HCT116 (cell line): ENCODE results near the gene GNG7. TPM values are rescaled to one million over a fixed set of nuclear protein-coding genes. Genes with fewer than 3 reads are reported as not detected.

Experiments
- ATAC-seq: fragments of 200-7000 bp; cut with Tn5 transposase; 2 replicates; pipeline ENCODE4 v1.9.1; 2020; ENCODE audit warnings: mild to moderate bottlenecking, moderate library complexity
- BruUV-seq: library from RNA; stranded (reverse); fragments of 400-500 nt; replicated peaks from 2 replicates; lab custom pipeline; 2021; lab: Mats Ljungman, UMichigan
- CTCF ChIA-PET: fragments of 300-600 bp; sonication (Branson Sonifier 250); formaldehyde crosslinking; loops from one replicate; lab custom pipeline; 2021; ENCODE audit warnings: antibody characterized with exemption; lab: Charles Lee
- POLR2A ChIA-PET: fragments of 300-600, 350-600 bp; sonication (Branson Sonifier 250); formaldehyde crosslinking; loops from one replicate; lab custom pipeline; 2021; ENCODE audit warnings: antibody characterized with exemption; lab: Charles Lee
- RAD21 ChIA-PET, 2 experiments: fragments of 300-600 bp; sonication (Branson Sonifier 250); formaldehyde crosslinking; loops; one replicate each; lab custom pipeline; 2023; ENCODE audit warnings: low total read pairs in 2 of 2; ENCODE audit not compliant: uncharacterized antibody in 2 of 2, unreplicated experiment in 2 of 2, low non-redundant PET in 1 of 2; lab: Charles Lee
- DNase-seq: peaks from one replicate; pipeline ENCODE4 v3.0.0-alpha.2; 2010; ENCODE audit warnings: low read depth, low spot score
- H2AFZ ChIP-seq: fragments of 200-600 bp; shearing (Covaris generic), sonication (generic); 2 replicates; pipeline ENCODE4 v1.6.1; 2017; ENCODE audit warnings: low read depth, mixed run types, mixed read lengths, antibody characterized with exemption, low read length; ENCODE audit not compliant: poor library complexity, severe bottlenecking
- H3K27ac ChIP-seq: 2 replicates; pipeline ENCODE4 v1.5.1; 2012; ENCODE audit warnings: low read depth, low read length
- H3K27me3 ChIP-seq: fragments of 200-600 bp; sonication (generic); 2 replicates; pipeline ENCODE4 v1.6.1; 2016; ENCODE audit warnings: mixed run types, low read length, mixed read lengths; ENCODE audit not compliant: insufficient read depth
- H3K36me3 ChIP-seq, 2 experiments: fragments of 200-500 bp in 1 of 2; fragments of 200-600 bp in 1 of 2; sonication (Bioruptor generic) in 1 of 2; sonication (generic) in 1 of 2; 2 replicates each; pipeline versions ENCODE4 v1.5.1 to v1.6.1; 2014 to 2016; ENCODE audit warnings: low read length in 2 of 2, inconsistent platforms in 1 of 2, mixed read lengths in 1 of 2, mixed run types in 1 of 2; ENCODE audit not compliant: insufficient read depth in 2 of 2, control insufficient read depth in 1 of 2
- H3K4me1 ChIP-seq, 2 experiments: fragments of 200-600 bp in 1 of 2; sonication (generic) in 1 of 2; 2 replicates each; pipeline versions ENCODE4 v1.5.1 to v1.6.1; 2012 to 2017; ENCODE audit warnings: low read length in 2 of 2, inconsistent platforms in 1 of 2, mild to moderate bottlenecking in 1 of 2, mixed read lengths in 1 of 2, mixed run types in 1 of 2, moderate library complexity in 1 of 2; ENCODE audit not compliant: insufficient read depth in 2 of 2, control insufficient read depth in 1 of 2
- H3K4me2 ChIP-seq: fragments of 200-600 bp; sonication (generic); 2 replicates; pipeline ENCODE4 v1.6.1; 2017; ENCODE audit warnings: mixed run types, low read length, mixed read lengths
- H3K4me3 ChIP-seq, 2 experiments: fragments of 200-600 bp in 1 of 2; sonication (generic) in 1 of 2; replicated peaks in 1 of 2; 2 replicates each; pipeline ENCODE4 v1.5.1; 2011 to 2016; ENCODE audit warnings: low read length in 2 of 2, control low read depth in 1 of 2, low read depth in 1 of 2, mild to moderate bottlenecking in 1 of 2, mixed read lengths in 1 of 2, mixed run types in 1 of 2
- H3K79me2 ChIP-seq: fragments of 200-600 bp; sonication (generic); 2 replicates; pipeline ENCODE4 v1.6.1; 2017; ENCODE audit warnings: mild to moderate bottlenecking, mixed run types, low read length, moderate library complexity, mixed read lengths; ENCODE audit not compliant: insufficient read depth
- H3K9ac ChIP-seq: fragments of 200-600 bp; sonication (generic); 2 replicates; pipeline ENCODE4 v1.6.1; 2016; ENCODE audit warnings: low read length, mixed read lengths
- H3K9me2 ChIP-seq: fragments of 200-600 bp; sonication (generic), shearing (Covaris generic); 2 replicates; pipeline ENCODE4 v1.6.1; 2017; ENCODE audit warnings: mixed run types, mild to moderate bottlenecking, moderate library complexity; ENCODE audit not compliant: insufficient read depth
- H3K9me3 ChIP-seq, 2 experiments: fragments of 200-500 bp in 1 of 2; fragments of 200-600 bp in 1 of 2; sonication (Bioruptor generic) in 1 of 2; sonication (generic) in 1 of 2; 2 replicates each; pipeline ENCODE4 v1.6.1; 2014 to 2017; ENCODE audit warnings: low read length in 2 of 2, mixed read lengths in 2 of 2, inconsistent platforms in 1 of 2, low read depth in 1 of 2, mild to moderate bottlenecking in 1 of 2, mixed run types in 1 of 2, moderate library complexity in 1 of 2; ENCODE audit not compliant: control insufficient read depth in 1 of 2, insufficient read depth in 1 of 2
- H4K20me1 ChIP-seq: fragments of 200-600 bp; sonication (generic), shearing (Covaris generic); 2 replicates; pipeline ENCODE4 v1.6.1; 2017; ENCODE audit warnings: mixed run types, mild to moderate bottlenecking, moderate library complexity; ENCODE audit not compliant: insufficient read depth
- CBX3 ChIP-seq: IDR thresholded peaks from 2 replicates; pipeline ENCODE4 v1.6.1; 2012; ENCODE audit warnings: low read depth
- EGR1 ChIP-seq: IDR thresholded peaks from 2 replicates; pipeline ENCODE4 v1.6.1; 2012; ENCODE audit warnings: low read depth
- EZH2 ChIP-seq: fragments of 200-600 bp; sonication (generic); IDR thresholded peaks from 2 replicates; pipeline ENCODE4 v1.6.1; 2017; ENCODE audit warnings: antibody characterized with exemption, mixed run types
- EZH2phosphoT487 ChIP-seq: fragments of 200-600 bp; IDR thresholded peaks from 2 replicates; pipeline ENCODE4 v1.6.1; 2018; ENCODE audit warnings: antibody characterized with exemption, borderline replicate concordance
- FOSL1 ChIP-seq: IDR thresholded peaks from 2 replicates; pipeline ENCODE4 v1.6.1; 2012; ENCODE audit warnings: low read depth
- JUND ChIP-seq: IDR thresholded peaks from 2 replicates; pipeline ENCODE4 v1.6.1; 2012
- POLR2A ChIP-seq: IDR thresholded peaks from 2 replicates; pipeline ENCODE4 v1.7.0; 2011; ENCODE audit warnings: borderline replicate concordance; ENCODE audit not compliant: insufficient read depth, insufficient read length; ENCODE audit errors: extremely low read depth
- POLR2AphosphoS5 ChIP-seq: IDR thresholded peaks from 2 replicates; pipeline ENCODE4 v1.6.1; 2011; ENCODE audit warnings: mild to moderate bottlenecking, low read depth, low read length, moderate library complexity
- SIN3A ChIP-seq: IDR thresholded peaks from 2 replicates; pipeline ENCODE4 v1.6.1; 2012; ENCODE audit warnings: low read depth
- SP1 ChIP-seq: IDR thresholded peaks from 2 replicates; pipeline ENCODE4 v1.6.1; 2012; ENCODE audit warnings: low read depth
- SRF ChIP-seq: IDR thresholded peaks from 2 replicates; pipeline ENCODE4 v1.6.1; 2012; ENCODE audit warnings: low read depth
- TCF7L2 ChIP-seq: IDR thresholded peaks from 2 replicates; pipeline ENCODE4 v1.7.0; 2011; ENCODE audit warnings: borderline replicate concordance, inconsistent platforms; ENCODE audit not compliant: insufficient read depth, insufficient read length; ENCODE audit errors: extremely low read depth
- YY1 ChIP-seq: IDR thresholded peaks from 2 replicates; pipeline ENCODE4 v1.6.1; 2011; ENCODE audit warnings: low read length, low read depth, moderate library complexity, mild to moderate bottlenecking; ENCODE audit not compliant: insufficient replicate concordance; ENCODE audit errors: extremely low read depth
- ZFX ChIP-seq: fragments of 450-650 bp; IDR thresholded peaks from 2 replicates; pipeline ENCODE4 v1.6.1; 2017
- ZNF274 ChIP-seq: fragments of 200-500 bp; sonication (Bioruptor generic); IDR thresholded peaks from 2 replicates; pipeline ENCODE4 v1.6.1; 2014; ENCODE audit warnings: mild to moderate bottlenecking, low read depth, low read length, inconsistent platforms
- intact Hi-C: fragments of 100-400 bp; cut with micrococcal nuclease; formaldehyde crosslinking; loops from 2 replicates; pipeline ENCODE4 v1.10.0; 2022
- total RNA-seq: library from RNA; stranded (reverse); gene quantifications from one replicate; pipeline ENCODE4 v1.2.1, GENCODE V29; 2021; ENCODE audit not compliant: unreplicated experiment
- TF ChIP-seq, protein P1 (sequence below): IDR thresholded peaks from 2 replicates; pipeline ENCODE4 v1.6.1; 2012
- TF ChIP-seq, protein P2 (sequence below): IDR thresholded peaks from 2 replicates; pipeline ENCODE4 v1.6.1; 2011; ENCODE audit warnings: mild to moderate bottlenecking, low read length, moderate library complexity; ENCODE audit not compliant: insufficient replicate concordance; ENCODE audit errors: extremely low read depth
- TF ChIP-seq, protein P3 (sequence below), 3 experiments: fragments of 200-600 bp in 1 of 3; sonication (generic) in 1 of 3; IDR thresholded peaks in 2 of 3; conservative IDR thresholded peaks in 1 of 3; 2 replicates each; pipeline ENCODE4 v1.5.1; 2012 to 2017; ENCODE audit warnings: low read depth in 2 of 3, low read length in 2 of 3, antibody characterized with exemption in 1 of 3, borderline replicate concordance in 1 of 3, control low read depth in 1 of 3, mild to moderate bottlenecking in 1 of 3, mixed read lengths in 1 of 3, mixed run types in 1 of 3, moderate library complexity in 1 of 3; ENCODE audit not compliant: insufficient read depth in 1 of 3
- TF ChIP-seq, protein P4 (sequence below): IDR thresholded peaks from 2 replicates; pipeline ENCODE4 v1.6.1; 2012; ENCODE audit warnings: low read depth

Gene GNG7
- total RNA-seq, 1 experiment from 2014 or later, result 11.3 TPM

DNA sequence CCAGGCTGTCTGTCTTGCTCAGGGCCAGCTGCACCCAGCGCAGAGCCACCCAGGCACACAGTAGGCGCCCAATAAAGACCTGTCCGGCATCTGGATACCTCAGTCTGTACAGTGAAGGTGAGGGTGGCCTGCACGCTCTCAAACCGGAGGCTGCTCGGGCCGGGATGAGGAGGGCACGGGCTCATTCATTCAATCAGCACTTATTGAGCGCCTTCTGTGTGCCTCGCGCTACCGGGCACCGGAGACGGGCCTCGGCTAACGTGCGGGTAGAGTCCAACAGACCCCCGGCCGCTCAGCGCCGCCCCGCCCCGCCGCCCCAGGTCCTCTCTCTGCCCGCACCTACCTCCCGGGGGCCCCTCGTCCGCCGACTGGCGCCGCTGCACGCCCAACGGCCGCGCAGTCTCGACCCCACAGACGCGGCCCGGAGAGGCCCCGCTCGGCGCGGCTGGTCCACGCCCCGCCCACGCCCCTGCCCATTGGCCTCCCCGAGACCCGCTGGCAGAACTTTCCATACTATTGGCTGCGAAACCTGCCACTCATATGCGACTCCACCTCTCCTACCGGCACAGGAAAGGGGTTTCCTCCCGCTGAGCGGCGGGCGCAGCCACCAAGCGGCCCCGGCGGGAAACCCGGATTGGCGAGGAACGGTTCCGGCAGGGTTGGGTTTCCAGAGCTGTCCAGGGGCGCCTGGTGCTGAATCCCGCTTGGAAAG, 37.3 kb upstream of the GNG7 start, which contains the start of gene SLC39A3:
Gene SLC39A3 (minus strand): TSS at position 416 of the 712 bp plus-strand sequence. CDS start 2,760 bp downstream, outside the sequence.
- Histone ChIP-seq H3K4me1 (peaks cover 0 to 3% of the 10 kb centered on the region in 2 experiments; a peak in 1 of 4 replicates), H3K79me2 (peaks cover 21% of the 10 kb centered on the region), H3K27ac (peak within 1 kb of the TSS; percentile 44), H4K20me1 (no peaks in the 10 kb centered on the region), H2AFZ (no peak within 1 kb of the TSS), H3K9me2 (no peaks in the 10 kb centered on the region), H3K4me2 (peak within 1 kb of the TSS; percentile 79), H3K9me3 (peaks cover 0 to 6% of the 10 kb centered on the region in 2 experiments; a peak in 1 of 4 replicates), H3K27me3 (peaks cover 8% of the 10 kb centered on the region), H3K4me3 (peak within 1 kb of the TSS; percentile 95 to 96), H3K36me3 (peaks cover 3 to 17% of the 10 kb centered on the region in 2 experiments), H3K9ac (peak within 1 kb of the TSS; percentile 66)
- ChIA-PET CTCF (interaction anchor here (1.1 kb wide), 1 partner anchor 91 kb away, joined by 6 read pairs; no protein-coding TSS in a partner anchor), POLR2A (interaction anchor here (0.9 kb wide), 1 partner anchor 17 kb away, joined by 3 read pairs; no protein-coding TSS in a partner anchor), RAD21 (no interaction called here)
- BruUV-seq, result no TSS peak
- intact Hi-C loops, result no loop called here
- DNase-seq, result peak; percentile 97
- peak; percentile 99 for ATAC-seq
- TF ChIP-seq SP1 (peak; percentile 97), TCF7L2 (peak; percentile 39), ZNF274 (no peak), FOSL1 (no peak; the same call in 1 of the 2 replicates), EZH2 (no peak), SIN3A (peak; percentile 93; the same call in 1 of the 2 replicates), ZFX (peak; percentile 61; the same call in 1 of the 2 replicates), EGR1 (peak; percentile 72), EZH2phosphoT487 (no peak), JUND (no peak), CBX3 (peak; percentile 99), YY1 (peak; percentile 82), POLR2A (no peak), SRF (no peak; the same call in 1 of the 2 replicates), POLR2AphosphoS5 (peak; percentile 53)
- TF ChIP-seq, protein P1, sequence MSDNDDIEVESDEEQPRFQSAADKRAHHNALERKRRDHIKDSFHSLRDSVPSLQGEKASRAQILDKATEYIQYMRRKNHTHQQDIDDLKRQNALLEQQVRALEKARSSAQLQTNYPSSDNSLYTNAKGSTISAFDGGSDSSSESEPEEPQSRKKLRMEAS, result peak; percentile 78; the same call in 1 of the 2 replicates
- TF ChIP-seq, protein P2, sequence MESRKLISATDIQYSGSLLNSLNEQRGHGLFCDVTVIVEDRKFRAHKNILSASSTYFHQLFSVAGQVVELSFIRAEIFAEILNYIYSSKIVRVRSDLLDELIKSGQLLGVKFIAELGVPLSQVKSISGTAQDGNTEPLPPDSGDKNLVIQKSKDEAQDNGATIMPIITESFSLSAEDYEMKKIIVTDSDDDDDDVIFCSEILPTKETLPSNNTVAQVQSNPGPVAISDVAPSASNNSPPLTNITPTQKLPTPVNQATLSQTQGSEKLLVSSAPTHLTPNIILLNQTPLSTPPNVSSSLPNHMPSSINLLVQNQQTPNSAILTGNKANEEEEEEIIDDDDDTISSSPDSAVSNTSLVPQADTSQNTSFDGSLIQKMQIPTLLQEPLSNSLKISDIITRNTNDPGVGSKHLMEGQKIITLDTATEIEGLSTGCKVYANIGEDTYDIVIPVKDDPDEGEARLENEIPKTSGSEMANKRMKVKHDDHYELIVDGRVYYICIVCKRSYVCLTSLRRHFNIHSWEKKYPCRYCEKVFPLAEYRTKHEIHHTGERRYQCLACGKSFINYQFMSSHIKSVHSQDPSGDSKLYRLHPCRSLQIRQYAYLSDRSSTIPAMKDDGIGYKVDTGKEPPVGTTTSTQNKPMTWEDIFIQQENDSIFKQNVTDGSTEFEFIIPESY, result peak; percentile 42
- TF ChIP-seq, protein P3, sequence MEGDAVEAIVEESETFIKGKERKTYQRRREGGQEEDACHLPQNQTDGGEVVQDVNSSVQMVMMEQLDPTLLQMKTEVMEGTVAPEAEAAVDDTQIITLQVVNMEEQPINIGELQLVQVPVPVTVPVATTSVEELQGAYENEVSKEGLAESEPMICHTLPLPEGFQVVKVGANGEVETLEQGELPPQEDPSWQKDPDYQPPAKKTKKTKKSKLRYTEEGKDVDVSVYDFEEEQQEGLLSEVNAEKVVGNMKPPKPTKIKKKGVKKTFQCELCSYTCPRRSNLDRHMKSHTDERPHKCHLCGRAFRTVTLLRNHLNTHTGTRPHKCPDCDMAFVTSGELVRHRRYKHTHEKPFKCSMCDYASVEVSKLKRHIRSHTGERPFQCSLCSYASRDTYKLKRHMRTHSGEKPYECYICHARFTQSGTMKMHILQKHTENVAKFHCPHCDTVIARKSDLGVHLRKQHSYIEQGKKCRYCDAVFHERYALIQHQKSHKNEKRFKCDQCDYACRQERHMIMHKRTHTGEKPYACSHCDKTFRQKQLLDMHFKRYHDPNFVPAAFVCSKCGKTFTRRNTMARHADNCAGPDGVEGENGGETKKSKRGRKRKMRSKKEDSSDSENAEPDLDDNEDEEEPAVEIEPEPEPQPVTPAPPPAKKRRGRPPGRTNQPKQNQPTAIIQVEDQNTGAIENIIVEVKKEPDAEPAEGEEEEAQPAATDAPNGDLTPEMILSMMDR (IDR thresholded peaks at IDR 0.05 in 2 of 3, conservative IDR thresholded peaks at IDR 0.05 in 1 of 3; ENCODE audit: borderline replicate concordance in 1 of 3, insufficient read depth in 1 of 3, low read depth in 2 of 3, low read length in 2 of 3), result no peak
- TF ChIP-seq, protein P4, sequence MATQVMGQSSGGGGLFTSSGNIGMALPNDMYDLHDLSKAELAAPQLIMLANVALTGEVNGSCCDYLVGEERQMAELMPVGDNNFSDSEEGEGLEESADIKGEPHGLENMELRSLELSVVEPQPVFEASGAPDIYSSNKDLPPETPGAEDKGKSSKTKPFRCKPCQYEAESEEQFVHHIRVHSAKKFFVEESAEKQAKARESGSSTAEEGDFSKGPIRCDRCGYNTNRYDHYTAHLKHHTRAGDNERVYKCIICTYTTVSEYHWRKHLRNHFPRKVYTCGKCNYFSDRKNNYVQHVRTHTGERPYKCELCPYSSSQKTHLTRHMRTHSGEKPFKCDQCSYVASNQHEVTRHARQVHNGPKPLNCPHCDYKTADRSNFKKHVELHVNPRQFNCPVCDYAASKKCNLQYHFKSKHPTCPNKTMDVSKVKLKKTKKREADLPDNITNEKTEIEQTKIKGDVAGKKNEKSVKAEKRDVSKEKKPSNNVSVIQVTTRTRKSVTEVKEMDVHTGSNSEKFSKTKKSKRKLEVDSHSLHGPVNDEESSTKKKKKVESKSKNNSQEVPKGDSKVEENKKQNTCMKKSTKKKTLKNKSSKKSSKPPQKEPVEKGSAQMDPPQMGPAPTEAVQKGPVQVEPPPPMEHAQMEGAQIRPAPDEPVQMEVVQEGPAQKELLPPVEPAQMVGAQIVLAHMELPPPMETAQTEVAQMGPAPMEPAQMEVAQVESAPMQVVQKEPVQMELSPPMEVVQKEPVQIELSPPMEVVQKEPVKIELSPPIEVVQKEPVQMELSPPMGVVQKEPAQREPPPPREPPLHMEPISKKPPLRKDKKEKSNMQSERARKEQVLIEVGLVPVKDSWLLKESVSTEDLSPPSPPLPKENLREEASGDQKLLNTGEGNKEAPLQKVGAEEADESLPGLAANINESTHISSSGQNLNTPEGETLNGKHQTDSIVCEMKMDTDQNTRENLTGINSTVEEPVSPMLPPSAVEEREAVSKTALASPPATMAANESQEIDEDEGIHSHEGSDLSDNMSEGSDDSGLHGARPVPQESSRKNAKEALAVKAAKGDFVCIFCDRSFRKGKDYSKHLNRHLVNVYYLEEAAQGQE, result no peak; the same call in none of the 2 replicates
